ENCODE measurements around the gene ENPEP. TPM values are rescaled to one million over a fixed set of nuclear protein-coding genes. Genes with fewer than 3 reads are reported as not detected.

Gene ENPEP
- total RNA-seq, 2 experiments from 2014 or later: 0.05 TPM; not detected in 1

GRCh38 chr4:110514889-110515479, 39.0 kb downstream of the ENPEP start:
- DNase-seq: no peak
- ATAC-seq: no peak
- Mint-ChIP-seq H3K36me3 (ENCODE audit: low read depth) (no peaks in the 10 kb centered on the region), H3K4me1 (ENCODE audit: low read depth) (peaks cover 16% of the 10 kb centered on the region), H3K4me3 (no peak overlapping the region), H3K9me3 (no peaks in the 10 kb centered on the region), H3K27me3 (no peaks in the 10 kb centered on the region), H3K27ac (no peak overlapping the region)
- ChIA-PET CTCF (interaction anchor here (0.9 to 9.9 kb wide), 8 partner anchors 11 to 517 kb away, joined by 3 to 194 read pairs (median 4); no protein-coding TSS in a partner anchor), POLR2A (no interaction called here)
- intact Hi-C loops (cut with micrococcal nuclease): loop anchor here (5.0 kb wide), 1 partner anchor 198 kb away; no protein-coding TSS in a partner anchor
- TF ChIP-seq CTCF (IDR thresholded peaks at IDR 0.05): peak; percentile 71

- H3K9me3 Mint-ChIP-seq: no peaks in the 10 kb centered on the region
- peaks cover 16% of the 10 kb centered on the region for H3K4me1 Mint-ChIP-seq (ENCODE audit: low read depth)
- ChIA-PET CTCF (interaction anchor here (0.7 to 9.9 kb wide), 13 partner anchors 10 to 518 kb away, joined by 3 to 194 read pairs (median 6); no protein-coding TSS in a partner anchor), POLR2A (no interaction called here)
- peak overlapping the region; percentile 83 for H3K4me3 Mint-ChIP-seq
- no peaks in the 10 kb centered on the region for H3K36me3 Mint-ChIP-seq (ENCODE audit: low read depth)
- H3K27me3 Mint-ChIP-seq: peaks cover 6% of the 10 kb centered on the region
- no peak for TF ChIP-seq CTCF (IDR thresholded peaks at IDR 0.05)
- ATAC-seq (peak; percentile 38), DNase-seq (no peak)
- intact Hi-C loops (cut with micrococcal nuclease): loop anchor here (2.0 to 5.0 kb wide), 2 partner anchors 198 to 517 kb away; no protein-coding TSS in a partner anchor
- no peak overlapping the region for H3K27ac Mint-ChIP-seq
These were observed 39.7 kb downstream of the ENPEP start for GRCh38 chr4:110515676-110516075.

GRCh38 chr4:110516106-110516922, 40.4 kb downstream of the ENPEP start:
- TF ChIP-seq CTCF (IDR thresholded peaks at IDR 0.05): peak; percentile 89
- DNase-seq (peak; percentile 78), ATAC-seq (peak; percentile 81)
- CTCF ChIA-PET: interaction anchor here (0.7 to 9.9 kb wide), 20 partner anchors 10 to 518 kb away, joined by 3 to 194 read pairs (median 4); no protein-coding TSS in a partner anchor
- H3K4me3 Mint-ChIP-seq: peak overlapping the region; percentile 83
- H3K27ac Mint-ChIP-seq: peak overlapping the region; percentile 71
- POLR2A ChIA-PET: interaction anchor here (1.5 kb wide), 1 partner anchor 319 kb away, joined by 4 read pairs; no protein-coding TSS in a partner anchor
- intact Hi-C loops (cut with micrococcal nuclease): loop anchor here (2.0 to 5.0 kb wide), 2 partner anchors 199 to 518 kb away; no protein-coding TSS in a partner anchor
- peaks cover 6% of the 10 kb centered on the region for H3K27me3 Mint-ChIP-seq
- H3K9me3 Mint-ChIP-seq: no peaks in the 10 kb centered on the region
- H3K4me1 Mint-ChIP-seq (ENCODE audit: low read depth): peaks cover 16% of the 10 kb centered on the region
- H3K36me3 Mint-ChIP-seq (ENCODE audit: low read depth): no peaks in the 10 kb centered on the region

GRCh38 chr4:110518889-110519490, 43.0 kb downstream of the ENPEP start:
- ChIA-PET CTCF (interaction anchor here (1.0 to 9.9 kb wide), 9 partner anchors 7 to 521 kb away, joined by 3 to 194 read pairs (median 6); no protein-coding TSS in a partner anchor), POLR2A (no interaction called here)
- Mint-ChIP-seq H3K4me1 (ENCODE audit: low read depth) (peaks cover 16% of the 10 kb centered on the region), H3K4me3 (no peak overlapping the region), H3K27ac (no peak overlapping the region), H3K9me3 (no peaks in the 10 kb centered on the region), H3K27me3 (peaks cover 7% of the 10 kb centered on the region), H3K36me3 (ENCODE audit: low read depth) (no peaks in the 10 kb centered on the region)
- intact Hi-C loops (cut with micrococcal nuclease): loop anchor here (5.0 kb wide), 1 partner anchor 202 kb away; no protein-coding TSS in a partner anchor
- ATAC-seq (no peak), DNase-seq (peak; percentile 29)
- peak; percentile 87 for TF ChIP-seq CTCF (IDR thresholded peaks at IDR 0.05)

Data from activated CD8-positive, alpha-beta T cell treated with anti-CD3 and anti-CD28 coated beads for 36 hours (primary cell).